ENCODE results near the gene HEATR9.

HEATR9 gene

DNA sequence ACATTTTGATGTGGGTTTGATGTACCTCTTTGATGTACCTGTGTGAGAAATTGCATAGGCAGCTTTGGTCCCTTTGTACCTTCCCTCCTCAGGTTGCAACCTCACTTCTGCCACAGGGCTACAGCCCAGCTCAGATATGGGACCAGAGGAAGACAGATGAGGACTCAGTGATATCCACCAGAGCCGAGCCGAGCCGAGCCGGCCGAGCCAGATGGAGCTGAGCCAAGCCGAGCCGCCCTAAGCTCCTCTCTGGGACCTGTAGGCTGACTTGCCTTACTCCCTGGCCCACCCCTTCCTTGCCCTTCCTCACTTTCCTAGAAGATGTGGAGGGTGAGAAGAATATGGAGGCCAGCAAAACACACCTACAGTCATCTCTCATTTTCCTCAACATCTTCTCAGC lies 3.8 kb downstream of the HEATR9 start:
- no peak for FAIRE-seq

DNA sequence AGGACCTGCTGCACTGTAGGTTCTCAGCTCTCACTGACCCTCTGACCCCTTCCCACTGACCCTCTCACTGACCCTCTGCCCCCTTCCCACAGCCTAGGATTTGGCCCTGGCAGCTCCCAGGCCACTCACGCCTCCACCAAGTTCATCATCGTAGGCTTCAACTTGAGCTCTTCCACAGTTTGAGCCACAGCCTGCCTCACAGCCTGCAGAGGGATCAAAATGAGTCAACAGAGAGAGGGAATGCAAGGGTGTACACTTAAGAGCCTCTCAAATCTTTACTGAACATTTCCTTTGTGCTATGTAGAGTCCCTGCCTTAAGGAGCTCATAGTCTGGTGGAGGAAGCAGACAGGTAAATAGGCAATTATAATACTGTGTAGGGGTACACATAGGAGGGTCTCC lies 12.1 kb downstream of the HEATR9 start:
- no peak for FAIRE-seq

DNA sequence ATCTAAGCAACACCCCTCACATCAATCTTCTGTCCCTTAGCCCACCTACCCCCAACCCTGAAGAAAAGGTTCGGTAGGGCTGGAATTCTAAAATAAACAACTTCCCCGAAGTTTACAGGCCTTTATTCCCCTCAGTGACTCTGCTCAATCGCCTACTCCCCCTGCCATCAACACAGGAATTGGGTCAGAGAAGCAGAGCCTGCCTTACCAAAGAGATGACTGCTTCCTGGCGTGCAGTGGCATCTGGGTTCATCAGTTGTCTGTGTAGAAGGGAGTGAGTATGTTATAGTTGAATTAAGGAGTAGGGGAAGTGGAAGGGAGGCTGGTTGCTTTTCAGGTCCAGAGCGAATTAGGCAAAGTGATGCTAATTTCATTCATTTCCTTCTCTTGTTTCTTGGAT lies 12.7 kb downstream of the HEATR9 start:
- FAIRE-seq, result no peak

DNA sequence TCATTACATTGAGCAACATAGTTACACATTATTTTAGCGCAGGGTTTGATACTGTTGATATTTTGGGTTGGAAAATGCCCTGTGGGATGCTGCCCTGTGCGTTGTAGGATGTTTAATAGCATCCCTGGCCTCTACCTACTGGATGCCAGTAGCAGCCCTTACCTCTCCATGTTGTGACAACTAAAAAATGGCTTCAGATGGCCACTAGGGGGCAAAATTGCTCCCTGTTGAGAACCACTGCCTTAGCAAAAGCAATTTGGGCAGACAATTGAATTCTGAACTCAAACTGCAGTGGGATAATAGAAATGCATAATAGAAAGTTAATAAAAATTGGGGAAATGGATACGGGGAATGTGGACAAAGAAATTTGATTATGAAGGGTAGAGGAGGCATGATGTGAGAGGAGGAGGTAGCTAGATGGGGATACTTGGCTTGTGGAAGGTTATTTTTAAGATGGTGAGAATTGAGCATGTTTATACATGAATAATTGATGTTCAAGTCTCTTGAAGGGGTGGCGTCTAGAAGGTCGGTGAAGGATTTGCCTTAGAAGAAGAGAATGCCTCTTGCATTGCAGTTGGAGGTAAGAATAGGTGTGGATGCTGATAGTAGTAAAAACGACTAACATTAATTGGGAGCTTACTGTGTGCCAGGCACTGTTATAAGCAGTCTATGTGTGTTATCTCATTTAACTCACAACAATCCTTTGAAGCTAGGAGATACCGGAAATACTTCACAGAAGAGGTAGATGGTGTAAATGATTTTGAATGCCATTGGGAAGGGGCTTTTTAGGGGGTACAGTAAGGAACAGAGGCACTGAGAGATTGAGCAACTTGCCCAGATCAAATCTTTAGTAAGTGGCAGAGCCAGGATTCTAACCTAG lies 19.0 kb downstream of the HEATR9 start:
- FAIRE-seq, result no peak

DNA sequence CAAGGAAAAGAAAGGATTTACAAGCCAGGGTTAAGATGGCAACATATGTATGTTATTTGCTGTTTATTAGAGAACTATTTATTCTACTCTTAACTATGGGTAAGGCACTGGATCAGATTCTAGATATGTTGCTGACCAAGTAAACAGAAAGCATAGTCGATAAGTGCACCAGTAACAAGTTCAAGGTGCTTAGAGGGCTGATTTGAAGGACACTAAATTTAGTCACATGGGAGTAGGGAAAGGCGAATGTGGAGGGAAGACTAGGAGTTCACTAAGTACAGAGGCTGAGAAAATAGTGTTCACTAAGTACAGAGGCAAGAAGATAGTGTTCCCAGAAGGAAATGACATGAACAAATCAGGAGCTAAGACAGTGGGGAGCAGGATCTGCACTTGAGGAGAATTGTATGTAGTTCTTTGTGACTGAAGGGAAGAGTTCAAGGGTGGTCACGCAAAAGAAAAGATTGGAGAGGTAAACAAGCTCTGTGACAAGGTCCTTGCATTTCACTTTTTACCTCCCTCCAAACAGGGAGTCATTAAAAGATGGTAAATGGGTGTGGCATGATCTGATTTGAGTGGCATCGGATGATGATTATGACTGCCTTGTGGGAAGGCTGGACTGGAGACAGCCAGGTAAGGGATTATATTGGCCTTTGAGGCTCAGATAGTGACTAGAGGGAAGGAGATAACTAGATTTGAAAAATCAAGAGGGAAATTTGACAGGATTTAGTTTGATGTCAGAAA lies 20.9 kb downstream of the HEATR9 start:
- FAIRE-seq, result no peak

DNA sequence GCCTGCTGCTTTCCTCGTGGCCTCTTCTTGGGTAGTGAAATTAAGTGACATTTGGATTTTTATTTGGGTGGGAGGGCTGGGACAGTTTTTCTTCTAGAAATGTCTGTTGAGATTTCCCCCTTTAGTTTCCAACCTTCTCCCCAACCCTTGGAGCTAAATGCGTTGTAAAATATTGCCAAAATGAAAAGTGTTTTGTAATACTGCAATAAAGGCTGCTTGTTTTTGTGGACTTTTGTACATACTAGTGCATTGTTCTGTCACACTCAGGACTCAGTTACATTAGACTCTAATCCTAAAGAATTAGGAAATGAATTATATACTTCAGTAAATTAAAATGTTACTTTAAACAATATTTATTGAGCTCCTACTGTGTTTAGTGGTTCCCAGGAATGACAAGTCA lies 21.7 kb downstream of the HEATR9 start:
- no peak for FAIRE-seq

DNA sequence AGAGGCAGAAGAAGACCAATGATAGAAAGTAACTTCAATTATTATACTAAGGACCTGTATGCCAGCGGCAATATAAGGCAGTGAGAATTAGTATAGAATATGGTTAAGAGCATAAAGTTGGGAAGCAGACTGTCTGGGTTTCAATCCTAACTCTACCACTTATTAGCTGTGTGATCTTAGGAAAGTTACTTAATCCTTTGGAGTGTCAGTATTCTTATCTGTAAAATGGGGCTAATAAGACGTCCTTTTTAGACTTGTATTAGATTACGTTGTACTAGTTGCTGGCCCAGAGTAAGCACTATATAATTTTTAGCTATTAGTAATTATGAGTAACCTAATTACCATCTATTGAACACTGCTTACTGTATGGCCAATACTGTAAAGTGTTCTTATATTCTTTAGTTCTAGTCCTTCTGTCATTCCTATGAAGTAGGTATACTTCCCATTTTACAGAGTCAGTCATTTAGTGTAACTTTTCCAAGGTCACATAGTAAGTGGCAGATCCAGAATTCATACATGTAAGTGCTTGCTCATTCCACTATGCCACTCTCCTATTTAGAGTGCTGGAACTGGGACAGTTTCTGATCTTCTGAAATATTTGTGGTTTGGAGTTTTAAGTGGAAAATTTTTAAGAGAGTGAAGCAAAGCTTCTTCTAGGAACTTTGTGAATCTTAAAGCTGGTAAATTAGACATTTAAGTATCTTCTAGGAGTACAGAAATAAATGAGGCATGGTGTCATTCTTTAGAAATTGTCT lies 22.5 kb downstream of the HEATR9 start:
- FAIRE-seq, result no peak

DNA sequence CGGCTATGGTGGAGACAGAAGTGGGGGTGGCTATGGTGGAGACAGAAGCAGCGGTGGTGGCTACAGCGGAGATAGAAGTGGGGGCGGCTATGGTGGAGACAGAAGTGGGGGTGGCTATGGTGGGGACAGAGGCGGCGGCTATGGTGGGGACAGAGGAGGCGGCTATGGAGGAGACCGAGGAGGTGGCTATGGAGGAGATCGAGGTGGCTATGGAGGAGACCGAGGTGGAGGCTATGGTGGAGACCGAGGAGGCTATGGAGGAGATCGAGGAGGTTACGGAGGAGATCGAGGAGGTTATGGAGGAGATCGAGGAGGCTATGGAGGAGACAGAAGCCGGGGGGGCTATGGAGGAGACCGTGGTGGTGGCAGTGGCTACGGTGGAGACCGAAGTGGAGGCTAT lies 24.1 kb downstream of the HEATR9 start:
- no peak for FAIRE-seq

DNA sequence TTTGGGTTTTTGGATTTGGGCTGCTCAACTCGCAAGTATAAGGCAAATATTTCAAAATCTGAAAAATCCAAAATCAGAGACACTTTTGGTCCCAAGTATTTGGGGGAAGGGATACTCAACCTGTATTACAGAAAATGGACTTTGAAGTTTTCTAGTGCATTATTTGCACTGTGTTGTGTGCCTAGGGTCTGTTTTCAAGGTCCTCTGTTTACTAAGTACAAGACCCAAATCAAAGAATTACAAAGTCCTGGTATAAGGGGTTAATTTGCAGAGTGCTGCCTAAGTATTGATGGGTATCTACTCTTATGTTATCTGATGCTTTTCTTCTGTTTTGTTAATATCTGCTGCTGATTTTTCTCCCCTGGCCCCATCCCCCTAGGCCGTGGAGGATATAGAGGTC lies 25.0 kb downstream of the HEATR9 start:
- FAIRE-seq, result no peak

DNA sequence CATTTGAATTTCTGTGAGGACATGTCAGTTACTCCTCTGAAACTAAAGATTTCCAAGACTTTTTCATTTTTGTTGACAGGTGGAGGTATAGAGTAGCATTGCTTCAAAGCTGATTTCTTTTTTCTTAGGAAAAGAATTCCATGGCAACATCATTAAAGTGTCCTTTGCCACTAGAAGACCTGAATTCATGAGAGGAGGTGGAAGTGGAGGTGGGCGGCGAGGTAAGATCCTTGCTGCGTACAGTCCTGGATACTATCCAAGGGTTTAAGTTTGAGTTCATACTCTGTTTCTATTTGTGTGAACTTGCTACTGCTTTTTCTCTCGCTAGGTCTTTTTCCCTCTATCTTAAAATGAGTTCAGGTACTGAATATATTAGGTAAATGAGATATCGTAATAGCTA lies 26.5 kb downstream of the HEATR9 start:
- FAIRE-seq, result no peak

DNA sequence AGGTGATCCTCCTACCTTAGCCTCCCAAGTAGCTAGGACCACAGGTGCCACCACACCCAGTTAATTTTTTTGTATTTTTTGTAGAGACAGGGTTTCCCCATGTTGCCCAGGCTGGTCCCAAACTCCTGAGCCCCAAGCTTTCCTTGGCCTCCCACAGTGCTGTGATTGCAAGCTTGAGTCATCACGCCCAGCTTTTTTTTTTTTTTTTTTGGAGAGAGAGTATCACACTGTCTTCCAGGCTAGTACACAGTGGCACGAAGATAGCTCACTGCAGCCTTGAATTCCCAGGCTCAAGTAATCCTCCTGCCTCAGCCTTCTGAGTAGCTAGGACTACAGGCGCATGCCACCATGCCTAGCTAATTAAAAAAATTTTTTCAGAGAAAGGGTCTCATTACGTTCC lies 27.2 kb downstream of the HEATR9 start:
- FAIRE-seq, result no peak

DNA sequence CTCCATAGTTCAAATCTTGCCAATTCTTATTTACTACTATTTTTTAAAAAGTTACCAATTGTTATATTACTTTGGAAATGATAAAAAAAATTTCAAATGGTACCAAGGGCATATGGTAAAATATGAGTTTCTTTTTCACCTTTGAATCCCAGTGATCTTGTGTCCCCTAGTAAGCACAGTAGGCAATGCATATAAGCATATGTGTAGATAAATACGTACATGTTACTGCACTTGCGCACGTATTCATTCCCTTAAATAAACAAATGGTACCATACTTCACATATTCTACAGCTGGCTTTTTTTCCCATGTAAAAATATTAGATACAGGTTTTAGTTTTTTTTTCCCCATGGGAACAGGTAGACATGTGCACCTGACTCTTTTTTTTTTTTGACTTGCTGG lies 27.6 kb downstream of the HEATR9 start:
- no peak for FAIRE-seq

DNA sequence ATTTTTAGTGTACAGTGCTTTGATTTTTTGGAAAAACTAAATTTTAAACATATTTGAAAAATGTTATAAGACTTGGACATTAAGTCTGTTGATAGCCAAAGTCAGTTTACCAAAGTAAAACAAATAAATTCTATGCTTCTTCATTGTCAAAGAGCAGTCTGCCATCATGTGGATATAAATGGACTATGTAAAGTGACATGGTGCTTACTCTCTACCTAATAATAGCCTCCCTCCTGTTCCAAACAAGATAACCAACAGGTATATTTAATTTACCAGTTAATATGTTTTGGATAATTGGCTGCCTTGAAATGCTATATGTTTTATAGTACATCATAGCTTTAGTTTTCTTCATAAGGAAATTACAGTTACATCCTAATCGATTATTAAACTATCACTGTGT lies 43.5 kb downstream of the HEATR9 start:
- FAIRE-seq, result no peak

DNA sequence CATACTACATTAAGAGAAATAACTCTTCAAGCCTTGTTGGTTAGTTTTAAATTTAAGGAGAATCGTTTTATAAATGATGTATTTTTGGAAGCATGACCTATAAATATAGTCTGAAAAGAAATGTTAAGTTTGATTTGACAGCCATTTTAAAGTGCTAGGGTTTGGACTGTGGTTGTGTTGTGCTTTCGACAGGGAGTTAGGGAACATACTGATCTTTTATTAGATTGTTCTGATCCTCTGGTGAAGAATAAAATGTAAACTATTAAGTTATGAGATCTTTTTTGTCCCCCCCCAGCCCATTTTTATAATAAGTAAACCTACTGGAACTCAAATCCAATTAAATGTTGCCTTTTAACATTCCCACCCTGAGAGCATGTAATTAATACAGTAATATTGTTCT lies 47.4 kb downstream of the HEATR9 start:
- no peak for FAIRE-seq

DNA sequence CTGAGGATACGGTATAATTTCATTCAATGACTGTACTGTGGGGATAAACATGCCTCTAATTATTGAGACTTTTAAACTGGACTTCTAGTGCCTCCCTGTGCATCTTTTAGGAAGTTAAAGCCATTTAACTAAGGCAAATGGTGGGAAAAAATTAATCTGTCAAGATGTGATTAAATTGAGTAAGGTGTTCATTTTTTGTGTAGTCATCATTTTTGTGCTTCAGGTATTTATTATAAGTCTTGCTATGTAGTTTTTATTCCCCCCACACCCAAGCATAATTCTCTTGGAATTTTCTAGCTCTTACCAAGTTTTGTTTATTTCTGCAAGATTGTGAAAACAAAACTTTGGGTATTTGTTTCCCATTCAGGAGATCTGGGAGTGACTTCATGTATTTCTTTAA lies 49.2 kb downstream of the HEATR9 start:
- no peak for FAIRE-seq

DNA sequence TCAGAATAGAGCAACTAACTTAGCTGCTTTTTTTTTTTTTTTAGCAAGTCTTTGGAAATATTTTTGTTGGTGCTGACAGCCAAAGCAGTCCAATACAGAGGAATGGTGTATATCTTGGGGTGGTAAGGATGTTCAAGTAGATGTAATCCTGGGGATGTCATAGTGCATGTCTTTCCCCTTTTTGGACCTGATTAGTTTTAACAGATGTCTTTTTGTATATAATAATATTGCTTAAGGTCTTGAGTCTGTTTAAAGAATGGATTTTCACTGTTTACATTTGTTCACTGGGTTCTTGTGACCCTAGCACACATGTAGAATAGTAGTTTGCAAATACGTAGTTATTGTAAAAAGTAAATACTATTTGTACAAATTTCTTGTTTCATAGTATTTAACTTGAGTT lies 51.5 kb downstream of the HEATR9 start:
- no peak for FAIRE-seq

DNA sequence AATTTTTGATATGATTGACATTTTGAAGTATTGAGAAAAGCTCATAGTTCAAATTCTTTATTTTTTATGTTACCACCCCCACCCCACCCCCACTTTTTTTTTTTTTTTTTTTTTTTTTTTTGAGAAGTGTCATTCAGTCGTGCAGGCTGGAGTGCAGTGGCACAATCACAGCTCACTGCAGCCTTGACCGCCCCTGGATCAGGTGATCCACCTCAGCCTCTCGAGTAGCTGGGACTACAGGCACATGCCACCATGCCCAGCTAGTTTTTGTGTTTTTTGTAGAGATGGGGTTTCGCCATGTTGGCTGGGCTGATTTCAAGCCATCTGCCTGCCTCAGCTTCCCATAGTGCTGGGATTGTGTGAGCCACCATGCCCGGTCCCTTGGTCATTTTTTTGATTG lies 52.0 kb downstream of the HEATR9 start:
- no peak for FAIRE-seq

DNA sequence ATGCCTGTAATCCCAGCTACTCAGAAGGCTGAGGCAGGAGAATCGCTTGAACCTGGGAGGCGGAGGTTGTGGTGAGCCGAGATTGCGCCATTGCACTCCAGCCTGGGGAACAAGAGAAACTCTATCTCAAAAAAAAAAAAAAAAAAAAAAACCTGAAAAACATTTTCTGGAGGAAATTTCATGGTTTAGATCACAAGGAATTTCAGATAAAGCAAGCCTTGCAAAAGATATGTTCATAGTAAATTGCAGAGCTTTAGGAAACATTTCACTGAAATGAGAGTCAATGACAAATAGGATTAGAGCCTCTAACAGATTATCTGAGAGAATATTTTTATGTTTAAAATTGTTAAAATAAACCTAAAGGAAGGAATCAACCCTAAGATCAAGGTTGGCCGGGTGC lies 56.2 kb downstream of the HEATR9 start:
- no peak for FAIRE-seq

DNA sequence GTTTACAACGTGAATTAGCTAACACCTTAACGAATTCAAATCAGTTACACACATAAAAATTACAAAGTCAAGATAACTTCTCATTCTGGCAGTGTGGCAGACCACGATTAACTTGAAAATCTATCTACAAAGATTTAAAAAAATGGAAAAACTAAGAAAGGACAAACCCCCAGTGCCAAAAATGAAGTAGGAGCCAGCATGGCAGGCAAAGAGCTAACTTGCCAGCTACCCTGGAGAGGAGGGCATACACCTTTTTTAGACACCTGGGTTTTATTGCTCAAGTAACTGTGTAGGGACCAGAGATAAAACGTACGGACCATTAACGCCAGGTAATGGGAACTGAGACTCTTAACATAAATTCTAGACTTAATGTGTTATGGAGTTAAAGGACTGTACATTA lies 56.9 kb downstream of the HEATR9 start:
- no peak for FAIRE-seq

DNA sequence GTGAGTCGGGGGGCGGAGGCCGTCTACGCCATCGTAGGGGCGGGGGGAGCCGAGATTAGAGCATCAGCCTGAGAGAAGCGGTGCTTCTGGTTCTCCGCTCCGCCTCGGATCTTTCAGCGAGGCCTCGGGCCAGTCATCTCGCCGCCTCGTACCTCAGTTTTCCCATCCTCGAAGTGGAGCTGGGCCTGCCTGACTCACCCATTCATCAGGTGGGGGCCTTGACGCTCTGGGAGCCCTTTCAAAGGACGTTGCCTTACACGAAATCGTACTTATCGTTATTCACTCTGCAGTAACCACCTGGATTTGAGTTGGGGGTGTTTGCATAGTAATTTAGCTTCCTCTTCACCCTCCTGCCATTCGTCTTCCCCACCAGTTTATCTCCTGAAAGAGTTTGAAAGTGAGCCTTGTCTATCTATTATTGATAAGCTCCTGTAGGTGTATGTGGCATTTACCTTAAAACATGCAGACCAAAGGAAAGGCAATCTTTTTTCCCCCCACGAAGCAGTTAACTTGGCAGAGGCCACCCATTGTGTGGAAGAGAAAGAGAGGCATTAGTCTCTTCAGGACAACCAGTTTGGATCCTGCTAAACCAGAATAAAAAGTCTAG lies 58.7 kb downstream of the HEATR9 start:
- FAIRE-seq, result no peak

DNA sequence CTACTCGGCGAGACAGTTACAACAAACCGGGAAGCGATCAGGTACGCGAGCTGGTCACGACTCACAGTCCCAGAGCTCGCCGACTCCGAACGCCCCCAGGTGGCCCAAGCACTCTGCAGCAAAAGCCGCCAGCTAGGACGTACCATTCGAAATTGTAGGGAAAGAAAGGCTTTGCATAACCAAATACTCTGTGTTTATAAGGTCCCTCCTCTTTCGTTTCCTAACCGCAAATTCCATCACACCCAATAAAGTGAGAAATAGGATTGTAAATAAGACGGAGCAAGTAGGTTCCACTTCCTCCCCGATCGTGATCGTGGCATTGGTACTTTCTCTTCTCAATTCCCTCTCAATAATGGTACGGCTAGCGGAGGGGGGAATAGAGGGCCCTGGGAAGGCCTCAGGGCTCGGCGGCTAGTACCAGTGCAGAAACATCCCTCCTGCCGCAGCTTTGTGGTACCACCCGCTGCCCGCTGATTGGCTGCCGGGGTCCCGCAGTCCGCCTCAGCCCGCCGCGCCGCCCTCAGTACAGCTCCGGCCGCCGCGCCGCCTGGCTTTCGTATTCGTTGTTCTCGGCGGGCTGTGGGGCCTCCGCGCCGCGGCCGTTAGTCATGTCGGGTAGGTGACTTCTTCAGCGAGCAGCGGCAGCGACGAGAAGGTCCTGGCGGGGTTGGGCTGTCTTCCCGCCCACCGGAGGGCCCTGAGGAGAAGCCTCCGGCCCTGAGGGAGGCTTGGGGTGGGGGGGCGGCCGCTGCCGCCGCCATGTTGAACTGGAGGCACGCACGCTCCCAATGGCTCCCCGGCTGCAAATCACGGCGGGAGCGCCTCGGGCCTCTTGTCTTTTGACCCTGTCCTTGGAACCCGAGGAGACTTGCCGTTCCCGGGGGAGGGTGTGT lies 59.5 kb downstream of the HEATR9 start, which contains the start of gene TAF15:
Gene TAF15 (plus strand): TSS at position 523 of the 893 bp plus-strand sequence. CDS start 86 bp downstream, at position 609.
- FAIRE-seq, result no peak

All from colon (tissue), 2 donors.